GM18508 (cell line): ENCODE data around the gene GZMA.
"Not testable (repeated sequence)": the region's sequence is repeated elsewhere in the genome, so short reads cannot be mapped to it uniquely, and the experiment has no call there.

ENCODE experiments used
- ATAC-seq: cut with Tn5 transposase; IDR thresholded peaks from one replicate; pipeline ENCODE4 v1.9.1; 2021; ENCODE audit warnings: moderate number of reproducible peaks; ENCODE audit not compliant: insufficient read depth, unreplicated experiment

GZMA gene

DNA sequence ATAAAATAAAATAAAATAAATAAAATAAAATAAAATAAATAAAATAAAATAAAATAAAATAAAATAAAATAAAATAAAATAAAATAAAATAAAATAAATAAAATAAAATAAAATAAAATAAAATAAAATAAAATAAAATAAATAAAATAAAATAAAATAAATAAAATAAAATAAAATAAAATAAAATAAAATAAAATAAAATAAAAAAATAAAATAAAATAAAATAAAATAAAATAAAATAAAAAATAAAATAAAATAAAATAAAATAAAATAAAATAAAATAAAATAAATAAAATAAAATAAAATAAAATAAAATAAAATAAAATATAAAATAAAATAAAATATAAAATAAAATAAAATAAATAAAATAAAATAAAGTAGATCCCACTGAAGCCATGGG is 3.5 kb downstream of the GZMA start:
- ATAC-seq, result not testable (repeated sequence)

DNA sequence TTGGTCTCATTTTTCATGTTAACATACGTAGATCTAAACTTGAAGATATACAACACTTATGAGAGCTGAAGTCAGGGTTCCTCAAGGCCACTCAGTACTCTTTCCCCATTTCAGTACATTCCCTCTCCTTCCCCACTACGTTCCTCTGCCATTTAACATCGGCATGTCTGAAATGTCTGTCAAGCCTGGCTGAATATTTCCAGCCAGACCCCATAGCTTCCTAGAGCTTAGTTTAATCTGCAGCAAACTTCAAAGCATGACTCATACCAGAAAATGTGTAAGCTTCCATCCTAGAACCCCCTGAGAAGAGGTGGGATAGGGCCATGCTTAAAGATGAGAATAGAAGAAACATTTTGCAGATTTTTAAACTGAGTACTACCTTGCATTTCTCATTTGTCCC is 6.2 kb downstream of the GZMA start:
- ATAC-seq, result no peak

DNA sequence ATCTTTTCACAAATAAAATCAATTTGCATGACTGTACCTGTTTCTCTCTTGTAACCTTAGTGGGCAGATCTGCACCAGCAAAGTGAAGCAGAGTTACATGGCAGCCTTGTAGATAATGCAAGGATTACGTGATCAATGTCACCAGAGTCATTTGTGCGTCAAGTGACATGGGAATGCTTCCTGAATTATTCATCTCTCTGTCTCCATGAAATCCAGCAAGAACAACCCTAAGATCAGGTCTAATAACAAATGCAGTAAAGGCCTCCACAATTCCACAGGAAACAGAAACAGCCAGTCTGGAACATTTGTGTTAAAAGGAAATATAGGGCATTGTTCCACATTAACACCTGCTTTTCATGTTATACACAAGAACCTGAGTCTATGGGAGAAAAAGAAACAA is 7.8 kb downstream of the GZMA start:
- no peak for ATAC-seq

DNA sequence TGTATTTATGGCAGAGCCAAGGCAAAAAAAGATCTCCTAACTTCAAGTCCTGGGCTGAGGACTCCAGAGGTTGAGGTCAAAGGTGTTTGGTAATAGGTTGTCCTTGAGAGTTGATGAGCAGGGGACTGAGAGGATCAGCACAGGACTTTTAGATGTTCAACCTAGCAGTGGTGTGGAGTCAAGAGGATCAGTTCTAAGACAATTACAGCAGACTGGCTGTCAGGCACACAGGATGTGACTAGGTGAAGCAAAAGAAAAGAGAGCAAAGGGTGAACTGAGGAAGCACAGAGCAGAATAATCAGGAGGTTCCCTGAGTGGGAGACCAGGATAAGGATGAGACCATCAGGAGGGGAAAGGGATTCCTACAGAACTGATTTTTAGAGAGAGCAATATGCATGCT is 10.9 kb downstream of the GZMA start:
- no peak for ATAC-seq

DNA sequence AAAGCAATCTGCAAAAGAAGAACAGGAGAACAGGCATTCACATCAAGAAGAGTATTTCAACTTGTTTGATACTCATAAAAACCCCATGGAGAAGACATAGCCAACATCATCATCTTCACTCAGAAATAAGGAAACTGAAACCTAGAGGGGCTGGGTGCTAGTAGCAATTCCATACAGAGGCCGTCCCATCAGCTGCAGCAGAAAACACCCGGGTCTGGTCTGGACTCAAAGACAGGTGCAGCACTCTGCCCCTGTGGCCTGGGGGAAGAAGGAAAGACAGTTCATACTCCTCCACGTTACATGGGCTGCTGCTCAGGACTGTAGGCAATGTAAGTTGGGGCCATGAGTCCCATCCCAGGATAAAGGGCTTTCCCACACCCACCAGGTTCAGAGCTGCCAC is 11.6 kb downstream of the GZMA start:
- ATAC-seq, result no peak

DNA sequence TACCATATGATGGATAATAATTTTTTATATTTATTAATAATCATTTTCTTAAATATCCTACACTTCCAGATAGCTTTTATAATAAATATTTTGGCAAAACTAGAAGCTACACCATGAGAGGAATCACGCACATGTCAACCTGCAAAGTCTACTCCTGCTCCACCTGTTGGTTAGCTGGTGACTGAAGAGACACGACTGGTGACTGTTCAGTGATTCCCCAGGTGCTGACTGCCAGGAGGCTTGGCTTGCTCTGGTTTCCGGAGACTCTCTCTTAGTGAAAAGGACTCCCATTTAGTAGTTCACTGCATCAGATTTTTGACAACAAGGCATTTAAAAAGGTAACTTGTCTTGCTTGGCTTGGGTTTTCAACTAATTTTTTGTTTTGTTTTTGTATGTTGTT is 20.9 kb downstream of the GZMA start:
- ATAC-seq, result no peak

DNA sequence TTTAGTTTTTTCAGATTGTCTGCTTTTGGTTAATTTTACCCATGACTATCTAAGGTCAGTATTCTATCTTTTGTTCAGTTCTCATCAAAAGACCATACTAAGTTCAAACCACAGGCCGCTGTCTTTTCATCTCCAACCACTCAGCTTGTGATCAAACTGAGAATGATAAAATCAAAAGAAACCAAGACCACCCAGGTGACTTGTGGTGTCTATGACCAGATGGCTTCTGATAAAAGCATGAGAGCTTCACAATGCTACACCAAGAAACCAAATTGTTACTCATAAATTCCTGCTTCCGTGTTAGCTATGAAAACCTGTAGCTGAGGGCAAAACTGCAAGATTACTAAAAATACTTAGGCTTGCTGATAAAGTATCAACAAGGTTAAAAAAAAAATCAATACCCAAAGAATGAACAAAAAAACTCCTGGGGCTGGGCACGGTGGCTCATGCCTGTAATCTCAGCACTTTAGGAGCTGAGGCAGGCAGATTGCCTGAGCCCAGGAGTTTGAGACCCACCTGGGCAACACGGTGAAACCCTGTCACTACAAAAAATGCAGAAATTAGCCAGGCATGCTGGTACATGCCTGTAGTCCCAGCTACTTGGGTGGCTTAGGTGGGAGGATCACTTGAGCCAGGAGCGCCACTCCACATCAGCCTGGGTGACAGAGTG is 31.7 kb downstream of the GZMA start:
- no peak for ATAC-seq

DNA sequence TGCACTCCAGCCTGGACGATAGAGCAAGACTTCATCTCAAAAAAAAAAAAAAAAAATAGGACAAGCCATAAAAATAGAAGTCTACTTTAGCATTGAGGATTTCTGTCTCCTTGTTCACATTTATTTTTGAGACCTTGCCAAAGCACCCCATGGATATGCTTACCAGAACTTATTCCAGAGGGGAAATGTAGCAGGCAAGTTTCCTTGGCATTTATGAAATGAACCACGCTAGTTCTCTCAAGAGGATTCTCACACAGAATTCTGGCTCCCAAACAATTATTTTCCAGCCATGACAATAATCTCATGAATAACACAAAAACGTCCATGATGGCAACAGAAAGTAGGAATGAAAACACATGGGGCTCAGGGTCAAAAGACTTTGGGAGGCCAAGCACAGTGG is 34.1 kb downstream of the GZMA start:
- no peak for ATAC-seq

DNA sequence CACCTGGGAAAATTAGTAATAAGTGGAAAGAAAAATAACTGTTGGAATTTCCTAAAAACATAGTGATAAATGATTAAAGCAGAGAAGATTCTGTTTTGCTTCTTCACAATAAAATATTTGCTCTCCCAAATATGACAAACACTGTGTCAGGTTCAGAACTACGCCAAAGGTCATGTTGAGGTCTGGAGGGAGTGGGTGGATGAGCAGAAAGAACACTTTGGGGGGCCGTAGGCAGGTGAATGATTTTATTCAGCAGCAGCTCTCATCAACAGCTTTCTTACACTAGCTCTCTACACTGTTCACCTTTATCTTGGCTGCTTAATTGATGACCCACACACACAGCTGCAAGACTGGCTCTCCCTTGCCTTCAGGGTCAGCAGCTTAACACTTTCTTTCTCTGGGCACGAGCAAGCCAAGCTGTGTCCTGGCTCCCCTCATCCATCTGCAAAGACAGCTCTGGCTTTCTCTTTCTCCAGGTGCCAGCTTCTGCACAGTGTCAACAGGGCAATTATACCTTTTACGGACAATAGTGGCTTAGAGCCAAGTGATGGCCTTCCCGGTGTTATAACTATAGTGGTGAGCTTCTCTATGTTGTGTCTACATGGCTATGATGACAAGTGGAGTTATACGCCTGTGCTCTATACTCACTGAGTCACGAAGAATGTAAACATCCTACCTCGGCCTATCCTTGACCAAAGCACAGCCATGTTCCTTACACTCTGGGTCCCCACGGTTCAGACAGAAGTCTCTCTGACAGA is 38.6 kb downstream of the GZMA start:
- no peak for ATAC-seq

DNA sequence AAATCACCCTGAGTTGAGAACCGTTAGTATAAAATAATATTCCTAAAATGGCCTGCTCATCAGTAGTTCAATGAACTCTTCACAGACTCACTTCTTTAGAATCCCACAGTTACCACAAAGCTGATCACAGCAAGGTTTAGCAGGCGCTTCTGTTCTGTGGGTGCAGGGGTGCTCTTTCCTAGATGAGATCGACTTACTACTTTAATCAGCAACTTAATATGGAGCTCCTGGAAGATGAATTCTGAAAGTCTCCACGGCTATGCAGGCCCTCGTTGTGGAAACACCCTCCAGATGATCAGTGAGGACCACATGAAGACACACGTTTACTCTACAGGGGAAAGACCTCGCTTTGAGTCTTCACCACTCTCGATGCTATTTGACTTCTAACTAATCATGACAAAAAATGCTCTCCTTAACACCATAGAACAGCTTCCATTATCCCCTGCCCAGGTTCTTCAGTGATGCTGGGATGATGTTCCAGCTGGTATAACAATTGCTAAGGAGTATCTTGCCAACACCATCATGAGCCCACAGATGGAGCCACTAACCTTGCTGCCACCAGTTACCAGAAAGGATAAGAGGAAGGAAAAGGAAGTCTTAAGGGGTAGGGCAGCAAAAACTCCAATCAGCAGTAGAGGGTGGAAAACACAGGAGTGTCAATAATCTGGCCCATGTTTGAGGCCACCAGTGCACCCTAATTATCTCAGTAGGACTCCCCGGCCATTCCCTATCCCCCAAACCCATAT is 39.7 kb downstream of the GZMA start:
- ATAC-seq, result no peak

DNA sequence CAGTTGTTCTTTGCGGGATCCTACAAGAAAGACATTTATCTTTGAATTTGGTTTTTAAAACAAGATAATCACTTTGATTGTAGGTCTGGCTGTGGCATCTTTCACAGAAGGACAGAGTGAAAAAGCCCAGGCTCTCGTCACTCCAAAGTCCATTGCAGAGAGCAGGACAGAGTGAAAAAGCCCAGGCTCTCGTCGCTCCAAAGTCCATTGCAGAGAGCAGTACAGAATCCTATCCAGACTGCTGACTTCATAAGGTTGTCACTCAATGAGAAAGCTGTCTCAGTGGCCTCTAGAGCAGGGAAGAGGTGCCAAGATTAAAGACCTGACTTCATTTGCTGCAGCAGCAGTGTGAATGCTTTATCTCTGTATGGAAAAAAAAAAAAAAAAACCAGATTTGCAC is 41.2 kb downstream of the GZMA start:
- no peak for ATAC-seq

DNA sequence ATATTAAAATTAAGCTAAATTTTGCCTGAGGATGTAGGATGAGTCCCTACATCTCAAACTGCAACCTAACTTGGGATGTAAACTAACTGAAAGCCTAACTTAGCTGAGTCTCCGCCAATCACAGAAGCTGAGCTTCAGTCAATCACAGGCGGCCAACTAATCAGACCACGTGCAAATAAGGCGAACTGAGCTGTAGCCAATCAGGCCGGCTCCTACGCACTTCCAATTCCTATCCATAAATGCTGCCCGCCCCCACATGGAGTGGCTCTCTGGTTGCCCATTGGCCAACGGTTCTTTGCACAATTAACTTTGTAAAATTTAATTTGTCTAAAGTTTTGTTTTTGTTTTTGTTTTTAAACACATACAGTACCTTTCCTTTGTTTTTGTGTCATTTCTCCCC is 43.6 kb downstream of the GZMA start:
- ATAC-seq, result no peak

DNA sequence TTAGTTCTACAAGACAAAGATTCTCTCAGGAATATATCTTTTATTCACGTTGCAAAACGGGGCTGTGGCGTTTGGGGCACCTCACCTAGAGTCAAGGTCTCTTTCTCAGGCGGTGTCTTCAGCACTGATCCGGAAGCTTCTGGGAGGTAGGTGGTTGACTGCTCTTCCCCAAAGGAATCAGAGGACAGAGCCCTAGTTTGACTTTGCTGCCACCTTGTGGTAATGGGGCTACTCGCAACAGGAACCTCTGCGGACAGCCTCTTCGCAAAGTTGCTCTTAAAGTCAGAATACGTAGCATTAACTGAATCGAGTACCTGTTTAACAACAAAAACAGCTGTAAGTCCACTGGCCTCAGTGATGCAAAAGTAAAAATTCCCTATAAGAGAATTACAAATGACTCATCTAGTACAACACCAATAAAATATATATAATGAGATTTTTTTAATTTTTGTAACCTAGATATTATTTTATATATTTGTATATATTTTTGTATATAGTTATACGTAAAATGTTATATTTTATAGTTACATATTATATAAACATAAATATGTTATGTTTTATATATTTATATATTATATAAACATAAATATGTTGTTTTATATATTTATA is 44.2 kb downstream of the GZMA start:
- no peak for ATAC-seq

DNA sequence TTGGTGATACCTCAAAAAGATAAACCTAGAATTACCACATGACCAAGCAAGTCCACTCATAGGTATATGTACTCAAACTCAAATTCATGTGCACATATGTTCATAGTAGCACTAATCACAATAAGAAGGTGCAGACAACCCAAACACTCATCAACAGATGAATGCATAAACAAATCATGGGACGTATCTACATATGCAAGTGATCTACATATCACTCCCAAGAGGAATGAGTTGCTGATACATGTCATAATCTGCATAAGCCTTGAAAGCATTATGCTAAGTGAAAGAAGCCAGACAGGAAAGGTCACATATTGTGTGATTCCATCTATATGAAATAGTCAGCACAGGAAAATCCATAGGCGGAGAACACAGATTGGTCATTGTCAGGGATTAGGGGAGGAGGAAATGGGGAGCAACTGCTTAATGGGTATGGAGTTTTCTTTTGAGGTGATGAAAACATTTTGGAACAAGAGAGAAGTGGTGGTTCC is 46.9 kb downstream of the GZMA start:
- no peak for ATAC-seq

DNA sequence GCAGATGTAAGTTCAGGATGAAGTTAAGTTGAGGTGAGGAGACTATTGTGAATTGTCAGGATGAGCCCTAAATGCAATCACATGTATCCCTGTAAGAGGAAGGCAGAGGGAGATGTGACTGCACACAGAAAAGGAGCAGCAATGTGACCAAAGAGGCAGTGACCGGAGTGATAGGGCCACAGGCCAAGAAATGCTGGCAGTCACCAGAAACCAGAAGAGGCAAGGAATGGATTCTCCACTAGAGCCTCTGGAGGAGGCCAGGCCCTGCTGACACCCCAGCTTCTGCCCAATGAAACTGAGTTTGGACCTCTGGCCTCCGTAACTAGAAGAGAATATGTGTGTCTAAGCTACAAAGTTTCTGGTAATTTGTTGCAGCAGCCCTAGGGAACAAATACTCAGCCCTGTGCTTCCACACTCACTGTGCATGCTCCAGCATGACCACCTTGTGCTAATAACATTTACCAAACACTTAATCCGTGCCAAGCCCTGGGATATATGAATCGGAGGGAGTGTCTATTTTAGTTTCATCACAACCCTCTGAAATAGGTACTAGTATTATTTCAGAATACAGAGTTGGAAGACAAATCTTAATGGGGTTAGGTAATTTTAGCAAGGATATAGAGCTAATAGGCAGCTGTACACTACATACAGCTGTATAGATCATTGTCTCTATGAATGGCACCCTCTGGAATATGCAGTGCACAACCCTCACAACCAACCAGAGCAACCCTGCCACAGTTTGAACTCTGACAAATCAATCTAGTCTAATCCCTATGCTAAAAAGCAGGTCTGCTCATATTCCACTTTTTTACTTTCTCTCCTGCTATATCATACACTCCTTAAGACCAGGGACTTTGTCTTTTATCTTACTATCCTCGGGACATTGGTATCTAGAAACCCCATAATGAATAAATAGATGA is 49.7 kb downstream of the GZMA start:
- no peak for ATAC-seq

DNA sequence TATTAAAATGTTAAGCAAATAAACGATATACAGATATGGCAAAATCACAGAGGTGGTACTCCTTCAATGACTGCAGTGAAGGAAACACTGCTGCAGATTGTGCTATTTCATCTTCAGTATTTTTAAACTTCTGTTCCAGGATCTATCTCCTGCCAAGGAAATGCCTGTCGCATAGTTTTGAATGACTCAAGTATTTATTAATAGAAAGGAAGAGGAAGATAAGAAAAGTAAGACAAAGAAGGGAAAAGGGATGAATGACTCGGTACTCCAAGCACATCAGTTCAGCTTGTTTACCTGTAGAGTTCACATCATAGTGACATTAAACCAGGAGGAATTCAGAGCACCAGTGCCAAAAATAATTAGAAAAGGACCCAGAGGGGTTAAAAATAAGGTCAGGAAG is 52.4 kb downstream of the GZMA start:
- no peak for ATAC-seq
